Measurements from ENCODE around the gene ZNF688.

ZNF688 gene

GRCh38 chr16:30569281-30569680, 2.2 kb downstream of the ZNF688 start:
- no peak for TF ChIP-seq ZNF274 (IDR thresholded peaks at IDR 0.05; ENCODE audit: low read depth, low read length)
- no peak overlapping the region for H3K4me3 ChIP-seq (ENCODE audit: low read length)

GRCh38 chr16:30567991-30568638, 3.4 kb downstream of the ZNF688 start:
- no peak for TF ChIP-seq ZNF274 (IDR thresholded peaks at IDR 0.05; ENCODE audit: low read depth, low read length)
- no peak overlapping the region; the same call in 1 of the 2 replicates for H3K4me3 ChIP-seq (ENCODE audit: low read length)

GRCh38 chr16:30567160-30567990, 4.1 kb downstream of the ZNF688 start:
- H3K4me3 ChIP-seq (ENCODE audit: low read length): no peak overlapping the region; the same call in 1 of the 2 replicates
- TF ChIP-seq ZNF274 (IDR thresholded peaks at IDR 0.05; ENCODE audit: low read depth, low read length): no peak

- no peak overlapping the region for H3K4me3 ChIP-seq (ENCODE audit: low read length)
- TF ChIP-seq ZNF274 (IDR thresholded peaks at IDR 0.05; ENCODE audit: low read depth, low read length): no peak
Observed at GRCh38 chr16:30566531-30566930, 5.0 kb downstream of the ZNF688 start.

GRCh38 chr16:30565984-30566383, 5.5 kb downstream of the ZNF688 start:
- no peak overlapping the region for H3K4me3 ChIP-seq (ENCODE audit: low read length)
- no peak for TF ChIP-seq ZNF274 (IDR thresholded peaks at IDR 0.05; ENCODE audit: low read depth, low read length)

- H3K4me3 ChIP-seq (ENCODE audit: low read length): no peak overlapping the region
- no peak for TF ChIP-seq ZNF274 (IDR thresholded peaks at IDR 0.05; ENCODE audit: low read depth, low read length)
Observed at GRCh38 chr16:30565526-30565925, 6.0 kb downstream of the ZNF688 start.

- peak overlapping the region; percentile 47; the same call in 1 of the 2 replicates for H3K4me3 ChIP-seq (ENCODE audit: low read length)
- no peak for TF ChIP-seq ZNF274 (IDR thresholded peaks at IDR 0.05; ENCODE audit: low read depth, low read length)
Observed at GRCh38 chr16:30562021-30562420, 9.5 kb downstream of the ZNF688 start.

- peak overlapping the region; percentile 47; the same call in 1 of the 2 replicates for H3K4me3 ChIP-seq (ENCODE audit: low read length)
- no peak for TF ChIP-seq ZNF274 (IDR thresholded peaks at IDR 0.05; ENCODE audit: low read depth, low read length)
Observed at GRCh38 chr16:30561089-30561816, 10.3 kb downstream of the ZNF688 start.

GRCh38 chr16:30559690-30560089, 11.8 kb downstream of the ZNF688 start:
- no peak overlapping the region for H3K4me3 ChIP-seq (ENCODE audit: low read length)
- no peak for TF ChIP-seq ZNF274 (IDR thresholded peaks at IDR 0.05; ENCODE audit: low read depth, low read length)

- TF ChIP-seq ZNF274 (IDR thresholded peaks at IDR 0.05; ENCODE audit: low read depth, low read length): no peak
Observed at GRCh38 chr16:30558789-30559377, 12.6 kb downstream of the ZNF688 start.

GRCh38 chr16:30557957-30558788, 13.3 kb downstream of the ZNF688 start, which contains the start of gene ZNF764:
TSS of gene ZNF764 (minus strand) at chr16:30558374. CDS start at chr16:30558182, 192 bp downstream.
- peak within 1 kb of the TSS; percentile 78 for H3K4me3 ChIP-seq (ENCODE audit: low read length)
- TF ChIP-seq ZNF274 (IDR thresholded peaks at IDR 0.05; ENCODE audit: low read depth, low read length): no peak

More at GRCh38 chr16:30558789-30559377, 12.6 kb downstream of the ZNF688 start:
- H3K4me3 ChIP-seq (ENCODE audit: low read length): peak overlapping the region; percentile 9; the same call in 1 of the 2 replicates

- no peak for TF ChIP-seq ZNF274 (IDR thresholded peaks at IDR 0.05; ENCODE audit: low read depth, low read length)
- peak overlapping the region; percentile 78 for H3K4me3 ChIP-seq (ENCODE audit: low read length)
Observed at GRCh38 chr16:30557707-30557956, 13.9 kb downstream of the ZNF688 start.

- no peak overlapping the region for H3K4me3 ChIP-seq (ENCODE audit: low read length)
- TF ChIP-seq ZNF274 (IDR thresholded peaks at IDR 0.05; ENCODE audit: low read depth, low read length): no peak
Observed at GRCh38 chr16:30556125-30556473, 15.4 kb downstream of the ZNF688 start.
